ENCODE data around the gene RHEBL1. TPM values are rescaled to one million over a fixed set of nuclear protein-coding genes. Genes with fewer than 3 reads are reported as not detected.

RHEBL1 gene
- total and polyA plus RNA-seq, 2 of the 4 experiments (the other 2 are of a cell fraction), result 0.62 to 0.72 TPM

DNA sequence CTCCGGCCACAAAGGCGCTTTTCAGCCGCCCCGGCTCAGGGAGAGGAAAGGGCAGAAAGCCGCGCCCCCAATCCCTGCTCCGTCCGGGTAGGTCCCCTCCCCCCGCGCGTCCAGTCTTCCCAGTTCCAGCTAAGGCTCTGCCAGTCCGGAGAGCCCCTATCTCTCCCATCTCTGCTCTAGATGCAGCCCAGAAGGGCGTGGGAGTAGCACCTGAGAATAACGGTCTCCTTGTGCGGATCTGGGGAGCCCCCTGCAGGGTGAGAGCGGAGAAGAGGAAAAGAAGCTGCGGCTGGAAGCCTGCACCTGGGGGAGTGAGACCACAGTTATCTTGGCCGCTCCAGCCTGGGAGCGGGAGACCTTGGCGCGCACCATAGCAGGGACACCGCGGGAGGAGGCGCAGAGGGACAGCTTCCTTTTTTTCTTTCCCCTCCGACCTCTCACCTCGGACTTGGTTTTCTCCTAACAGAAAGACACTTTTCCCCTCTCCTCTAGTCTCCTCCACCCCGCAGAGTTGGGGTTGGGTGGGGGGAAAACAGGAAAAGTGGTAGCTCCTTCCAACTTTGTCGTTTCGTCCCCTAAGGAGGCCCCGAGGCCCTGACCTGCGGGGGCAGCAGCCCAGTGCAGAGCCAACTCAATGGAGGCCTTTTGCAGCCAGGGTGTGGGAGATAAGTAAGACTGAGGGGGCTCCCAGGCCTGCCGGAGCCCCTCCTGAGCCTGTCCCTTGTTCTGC lies 22.5 kb upstream of the RHEBL1 start:
- CTCF ChIA-PET, result interaction anchor here (0.6 to 1.3 kb wide), 4 partner anchors 13 to 160 kb away, joined by 3 to 7 read pairs (median 4); partner anchors contain the start of gene LMBR1L

More for the DNA sequence above, 22.5 kb upstream of the RHEBL1 start:
- H3K9ac ChIP-seq (ENCODE audit: low read depth, low read length), result no peak overlapping the region
- intact Hi-C loops (cut with micrococcal nuclease), result no loop called here
- H2AK5ac ChIP-seq (ENCODE audit: low read depth, low read length), result no peak overlapping the region
- BruUV-seq (replicated peaks), result no TSS peak
- in situ Hi-C loops (cut with MboI; ENCODE audit: low sequenced_read_pairs), result no loop called here
- H3K9me3 ChIP-seq (ENCODE audit: control insufficient read depth, insufficient read depth, low read length), result no peaks in the 10 kb centered on the region
- H3K27me3 ChIP-seq (ENCODE audit: control insufficient read depth, insufficient read depth, low read length), result peaks cover 30% of the 10 kb centered on the region; the same call in 1 of the 2 replicates
- no peak overlapping the region for H2BK5ac ChIP-seq (ENCODE audit: low read depth, low read length, poor library complexity, severe bottlenecking)
- H3K27ac ChIP-seq (ENCODE audit: insufficient read depth, low read length), result no peak overlapping the region
- POLR2A ChIA-PET (ENCODE audit: unreplicated experiment), result interaction anchor here (0.6 kb wide), 1 partner anchor 109 kb away, joined by 4 read pairs; no protein-coding TSS in a partner anchor
- no peak overlapping the region for H2BK20ac ChIP-seq (ENCODE audit: low read depth, low read length)
- dilution Hi-C loops (cut with HindIII; ENCODE audit: low sequenced_read_pairs, unreplicated experiment), result no loop called here
- 27% methylated on average over 3 of the region's 32 CpGs; no CpG with 5 or more reads in 1 of the 2 experiments for WGBS, 2 experiments (ENCODE audit: extremely low coverage in 2 of 2, insufficient read length in 1 of 2)
- peak overlapping the region; percentile 12 for H3K4me3 ChIP-seq (ENCODE audit: insufficient read depth, low read depth, low read length)
- ATAC-seq (ENCODE audit: low read depth), result peak; percentile 40
- no peak for TF ChIP-seq SMC3 (IDR thresholded peaks at IDR 0.05; ENCODE audit: low read depth, low read length)
- TF ChIP-seq, protein P1, sequence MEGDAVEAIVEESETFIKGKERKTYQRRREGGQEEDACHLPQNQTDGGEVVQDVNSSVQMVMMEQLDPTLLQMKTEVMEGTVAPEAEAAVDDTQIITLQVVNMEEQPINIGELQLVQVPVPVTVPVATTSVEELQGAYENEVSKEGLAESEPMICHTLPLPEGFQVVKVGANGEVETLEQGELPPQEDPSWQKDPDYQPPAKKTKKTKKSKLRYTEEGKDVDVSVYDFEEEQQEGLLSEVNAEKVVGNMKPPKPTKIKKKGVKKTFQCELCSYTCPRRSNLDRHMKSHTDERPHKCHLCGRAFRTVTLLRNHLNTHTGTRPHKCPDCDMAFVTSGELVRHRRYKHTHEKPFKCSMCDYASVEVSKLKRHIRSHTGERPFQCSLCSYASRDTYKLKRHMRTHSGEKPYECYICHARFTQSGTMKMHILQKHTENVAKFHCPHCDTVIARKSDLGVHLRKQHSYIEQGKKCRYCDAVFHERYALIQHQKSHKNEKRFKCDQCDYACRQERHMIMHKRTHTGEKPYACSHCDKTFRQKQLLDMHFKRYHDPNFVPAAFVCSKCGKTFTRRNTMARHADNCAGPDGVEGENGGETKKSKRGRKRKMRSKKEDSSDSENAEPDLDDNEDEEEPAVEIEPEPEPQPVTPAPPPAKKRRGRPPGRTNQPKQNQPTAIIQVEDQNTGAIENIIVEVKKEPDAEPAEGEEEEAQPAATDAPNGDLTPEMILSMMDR (conservative IDR thresholded peaks at IDR 0.05; ENCODE audit: low read depth, low read length), result peak; percentile 43
- TF ChIP-seq MAZ (IDR thresholded peaks at IDR 0.05; ENCODE audit: borderline replicate concordance, low read depth, low read length), result no peak
- no peak for TF ChIP-seq NFE2L2 (IDR thresholded peaks at IDR 0.05; ENCODE audit: low read depth, low read length)
- no peak for TF ChIP-seq MAFK (IDR thresholded peaks at IDR 0.05; ENCODE audit: low read depth, low read length)
- peak; percentile 39; the same call in 1 of the 2 replicates for TF ChIP-seq RAD21 (IDR thresholded peaks at IDR 0.05; ENCODE audit: low read length)
- TF ChIP-seq MXI1 (IDR thresholded peaks at IDR 0.05; ENCODE audit: borderline replicate concordance, low read depth, low read length), result no peak
- TF ChIP-seq CHD1 (IDR thresholded peaks at IDR 0.05; ENCODE audit: low read depth, low read length), result no peak
- no peak for TF ChIP-seq BHLHE40 (IDR thresholded peaks at IDR 0.05; ENCODE audit: low read depth, low read length)
- H3K4me1 ChIP-seq (ENCODE audit: control insufficient read depth, insufficient read depth, low read length), result peaks cover 9% of the 10 kb centered on the region; the same call in 1 of the 2 replicates
- H2AFZ ChIP-seq (replicated peaks; ENCODE audit: low read length, poor library complexity), result peak overlapping the region; percentile 79
- no peak overlapping the region for H2BK120ac ChIP-seq (ENCODE audit: low read depth, low read length)
- no peak overlapping the region for H3K23ac ChIP-seq (ENCODE audit: low read depth, low read length)
- no peak overlapping the region for H3K56ac ChIP-seq (ENCODE audit: extremely low read depth, insufficient read depth, low read length)
- H3K79me1 ChIP-seq (ENCODE audit: low read depth in 1 of 2, low read length in 2 of 2), result 0 out of 4 replicates have a peak, but pooled peaks cover 0 to 3% of the 10 kb centered on the region in 2 experiments
- H3K4me2 ChIP-seq (ENCODE audit: low read depth, low read length), result peak overlapping the region; percentile 48
- H3K14ac ChIP-seq (replicated peaks; ENCODE audit: low read depth, low read length), result no peak overlapping the region
- peak overlapping the region; percentile 58 for H2AK9ac ChIP-seq (replicated peaks; ENCODE audit: low read depth, low read length, poor library complexity)
- H3K4ac ChIP-seq (ENCODE audit: low read depth, low read length), result 0 out of 2 replicates have a peak overlapping the region, but pooled peaks have one; percentile 3
- peaks cover 5% of the 10 kb centered on the region for H3K36me3 ChIP-seq (ENCODE audit: control insufficient read depth, insufficient read depth, low read length)
- DNase-seq, result peak; percentile 30
- peaks cover 2% of the 10 kb centered on the region; the same call in 1 of the 2 replicates for H3K9me1 ChIP-seq (ENCODE audit: insufficient read depth, low read length)
- no peak overlapping the region for H2BK15ac ChIP-seq (ENCODE audit: low read depth, low read length)
- H4K20me1 ChIP-seq (ENCODE audit: insufficient read depth, low read length), result no peaks in the 10 kb centered on the region; the same call in 1 of the 2 replicates
- H4K5ac ChIP-seq (ENCODE audit: low read depth, low read length), result no peak overlapping the region
- no peak overlapping the region for H4K91ac ChIP-seq (ENCODE audit: insufficient read depth, low read depth, low read length)
- no peak overlapping the region for H3K18ac ChIP-seq (ENCODE audit: low read depth, low read length)
- no peak overlapping the region for H4K8ac ChIP-seq (ENCODE audit: low read depth in 2 of 2, low read length in 2 of 2)

Measured in IMR-90 (cell line).